ENCODE results near the gene ABCA5. TPM values are rescaled to one million over a fixed set of nuclear protein-coding genes. Genes with fewer than 3 reads are reported as not detected.
"Not testable (repeated sequence)": the region's sequence is repeated elsewhere in the genome, so short reads cannot be mapped to it uniquely, and the experiment has no call there.

ABCA5 gene
- total RNA-seq, 1 donor from 2014 or later: 485 TPM

GRCh38 chr17:69282002-69282401, 44.9 kb downstream of the ABCA5 start:
- H3K4me1 Mint-ChIP-seq (ENCODE audit: low read depth, unreplicated experiment): no peaks in the 10 kb centered on the region
- no peak overlapping the region for H3K27ac Mint-ChIP-seq (ENCODE audit: unreplicated experiment)
- TF ChIP-seq, protein P1, sequence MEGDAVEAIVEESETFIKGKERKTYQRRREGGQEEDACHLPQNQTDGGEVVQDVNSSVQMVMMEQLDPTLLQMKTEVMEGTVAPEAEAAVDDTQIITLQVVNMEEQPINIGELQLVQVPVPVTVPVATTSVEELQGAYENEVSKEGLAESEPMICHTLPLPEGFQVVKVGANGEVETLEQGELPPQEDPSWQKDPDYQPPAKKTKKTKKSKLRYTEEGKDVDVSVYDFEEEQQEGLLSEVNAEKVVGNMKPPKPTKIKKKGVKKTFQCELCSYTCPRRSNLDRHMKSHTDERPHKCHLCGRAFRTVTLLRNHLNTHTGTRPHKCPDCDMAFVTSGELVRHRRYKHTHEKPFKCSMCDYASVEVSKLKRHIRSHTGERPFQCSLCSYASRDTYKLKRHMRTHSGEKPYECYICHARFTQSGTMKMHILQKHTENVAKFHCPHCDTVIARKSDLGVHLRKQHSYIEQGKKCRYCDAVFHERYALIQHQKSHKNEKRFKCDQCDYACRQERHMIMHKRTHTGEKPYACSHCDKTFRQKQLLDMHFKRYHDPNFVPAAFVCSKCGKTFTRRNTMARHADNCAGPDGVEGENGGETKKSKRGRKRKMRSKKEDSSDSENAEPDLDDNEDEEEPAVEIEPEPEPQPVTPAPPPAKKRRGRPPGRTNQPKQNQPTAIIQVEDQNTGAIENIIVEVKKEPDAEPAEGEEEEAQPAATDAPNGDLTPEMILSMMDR (IDR thresholded peaks at IDR 0.05; ENCODE audit: partially characterized antibody, unreplicated experiment): no peak

DNA sequence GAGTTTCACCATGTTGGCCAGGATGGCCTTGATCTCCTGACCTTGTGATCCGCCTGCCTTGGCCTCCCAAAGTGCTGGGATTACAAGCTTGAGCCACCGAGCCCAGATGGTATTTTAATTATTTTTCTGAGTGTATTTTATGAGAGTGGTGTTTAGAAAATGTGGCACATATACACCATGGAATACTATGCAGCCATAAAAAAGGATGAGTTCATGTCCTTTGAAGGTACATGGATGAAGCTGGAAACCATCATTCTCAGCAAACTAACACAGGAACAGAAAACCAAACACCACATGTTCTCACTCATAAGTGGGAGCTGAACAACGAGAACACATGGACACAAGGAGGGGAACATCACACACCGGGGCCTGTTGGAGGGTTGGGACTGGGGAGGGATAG, 50.7 kb downstream of the ABCA5 start:
- H3K27me3 Mint-ChIP-seq (ENCODE audit: unreplicated experiment); H3K27ac Mint-ChIP-seq (ENCODE audit: unreplicated experiment); H3K9me3 Mint-ChIP-seq (ENCODE audit: unreplicated experiment); H3K4me1 Mint-ChIP-seq (ENCODE audit: low read depth, unreplicated experiment); DNase-seq; H3K36me3 Mint-ChIP-seq (ENCODE audit: unreplicated experiment); H3K4me3 Mint-ChIP-seq (ENCODE audit: unreplicated experiment): not testable (repeated sequence)

More at GRCh38 chr17:69282002-69282401, 44.9 kb downstream of the ABCA5 start:
- H3K36me3 Mint-ChIP-seq (ENCODE audit: unreplicated experiment): no peaks in the 10 kb centered on the region
- peak overlapping the region; percentile 23 for H3K4me3 Mint-ChIP-seq (ENCODE audit: unreplicated experiment)
- H3K9me3 Mint-ChIP-seq (ENCODE audit: unreplicated experiment): no peaks in the 10 kb centered on the region
- peaks cover 1% of the 10 kb centered on the region for H3K27me3 Mint-ChIP-seq (ENCODE audit: unreplicated experiment)
- DNase-seq: no peak

- H3K4me3 Mint-ChIP-seq (ENCODE audit: unreplicated experiment): no peak overlapping the region
These were observed 51.2 kb downstream of the ABCA5 start for GRCh38 chr17:69275751-69276150.

DNA sequence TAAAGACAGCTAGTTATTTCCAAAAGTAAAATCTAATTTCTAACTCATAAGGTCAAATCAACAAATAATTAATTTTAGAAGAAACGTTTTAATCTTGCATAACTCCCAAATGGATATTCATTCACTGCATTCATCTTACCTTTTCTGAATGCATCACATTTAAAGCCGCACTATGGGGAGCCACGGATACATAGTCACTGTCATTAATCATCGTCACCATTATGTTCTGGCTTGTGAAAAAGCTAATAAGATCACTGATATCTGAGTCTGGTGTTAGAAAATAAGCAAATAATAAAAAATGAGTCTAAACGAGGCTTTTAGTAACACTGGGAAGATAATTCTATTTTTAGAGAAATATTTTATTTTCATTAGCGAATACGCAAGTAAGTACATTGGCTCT, 55.9 kb downstream of the ABCA5 start:
- Mint-ChIP-seq H3K4me3 (ENCODE audit: unreplicated experiment) (no peak overlapping the region), H3K36me3 (ENCODE audit: unreplicated experiment) (no peaks in the 10 kb centered on the region), H3K4me1 (ENCODE audit: low read depth, unreplicated experiment) (peaks cover 3% of the 10 kb centered on the region), H3K9me3 (ENCODE audit: unreplicated experiment) (no peaks in the 10 kb centered on the region), H3K27me3 (ENCODE audit: unreplicated experiment) (no peaks in the 10 kb centered on the region), H3K27ac (ENCODE audit: unreplicated experiment) (no peak overlapping the region)
- TF ChIP-seq, protein P1 (IDR thresholded peaks at IDR 0.05; ENCODE audit: partially characterized antibody, unreplicated experiment): no peak
- DNase-seq: no peak

More at GRCh38 chr17:69275751-69276150, 51.2 kb downstream of the ABCA5 start:
- Mint-ChIP-seq H3K27ac (ENCODE audit: unreplicated experiment) (no peak overlapping the region), H3K4me1 (ENCODE audit: low read depth, unreplicated experiment) (no peaks in the 10 kb centered on the region), H3K9me3 (ENCODE audit: unreplicated experiment) (no peaks in the 10 kb centered on the region), H3K27me3 (ENCODE audit: unreplicated experiment) (no peaks in the 10 kb centered on the region), H3K36me3 (ENCODE audit: unreplicated experiment) (no peaks in the 10 kb centered on the region)
- no peak for DNase-seq
- TF ChIP-seq, protein P1 (IDR thresholded peaks at IDR 0.05; ENCODE audit: partially characterized antibody, unreplicated experiment): no peak

DNA sequence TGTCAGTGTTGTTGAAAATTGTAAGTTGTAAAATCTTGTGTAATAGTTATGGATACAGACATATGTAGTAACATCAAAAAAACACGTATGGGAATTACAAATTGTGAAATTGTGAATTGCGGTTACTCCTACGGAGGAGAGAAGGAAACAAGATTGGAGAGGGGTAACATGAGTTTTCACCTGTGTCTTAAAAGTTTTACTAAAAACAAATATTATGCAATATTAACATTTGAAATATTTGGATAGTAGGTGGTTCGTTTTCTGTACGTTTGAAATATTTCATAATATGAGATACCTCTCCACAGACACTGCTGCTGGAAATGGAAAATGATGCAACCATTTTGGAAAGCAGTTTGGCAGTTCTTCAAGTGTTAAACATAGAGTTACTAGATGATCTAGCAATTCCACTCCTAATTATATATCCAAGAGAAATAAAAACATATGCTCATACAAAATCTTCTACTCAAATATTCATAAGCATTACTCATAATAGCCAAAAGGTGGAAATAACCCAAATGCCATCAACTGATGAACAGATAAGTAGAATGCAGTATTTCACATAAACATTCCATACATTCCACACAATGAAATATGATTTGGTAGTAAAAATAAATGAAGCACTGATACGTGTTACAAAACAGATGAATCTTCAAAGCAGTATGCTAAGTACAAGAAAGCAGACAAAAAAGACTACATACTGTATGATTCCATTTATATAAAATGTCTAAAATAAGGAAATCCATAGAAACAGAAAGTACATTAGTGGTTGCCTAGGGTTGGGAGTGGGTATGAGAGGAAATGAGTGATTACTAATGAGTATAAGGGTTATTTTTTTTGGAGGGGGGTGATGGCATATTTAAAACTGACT, 57.6 kb downstream of the ABCA5 start:
- H3K9me3 Mint-ChIP-seq (ENCODE audit: unreplicated experiment): no peaks in the 10 kb centered on the region
- H3K27ac Mint-ChIP-seq (ENCODE audit: unreplicated experiment): no peak overlapping the region
- no peak overlapping the region for H3K4me3 Mint-ChIP-seq (ENCODE audit: unreplicated experiment)
- DNase-seq: no peak
- no peaks in the 10 kb centered on the region for H3K36me3 Mint-ChIP-seq (ENCODE audit: unreplicated experiment)
- TF ChIP-seq, protein P1 (IDR thresholded peaks at IDR 0.05; ENCODE audit: partially characterized antibody, unreplicated experiment): no peak
- no peaks in the 10 kb centered on the region for H3K27me3 Mint-ChIP-seq (ENCODE audit: unreplicated experiment)
- peaks cover 3% of the 10 kb centered on the region for H3K4me1 Mint-ChIP-seq (ENCODE audit: low read depth, unreplicated experiment)
